GM21786 (cell line): ENCODE results near the gene TACR1.

Source experiments
- ATAC-seq: cut with Tn5 transposase; IDR thresholded peaks from one replicate; pipeline ENCODE4 v1.9.1; 2021; ENCODE audit not compliant: unreplicated experiment

Gene TACR1

GRCh38 chr2:75023666-75024455 lies 175.5 kb downstream of the TACR1 start:
- no peak for ATAC-seq

GRCh38 chr2:75022516-75022915 lies 176.8 kb downstream of the TACR1 start:
- no peak for ATAC-seq

GRCh38 chr2:75021672-75022071 lies 177.6 kb downstream of the TACR1 start:
- no peak for ATAC-seq

- no peak for ATAC-seq
Observed at GRCh38 chr2:75020476-75020875, 178.8 kb downstream of the TACR1 start.

- no peak for ATAC-seq
Observed at GRCh38 chr2:75019790-75020189, 179.5 kb downstream of the TACR1 start.

- ATAC-seq: no peak
Observed at GRCh38 chr2:75018162-75018561, 181.2 kb downstream of the TACR1 start.

- no peak for ATAC-seq
Observed at GRCh38 chr2:75012080-75012479, 187.2 kb downstream of the TACR1 start.

- ATAC-seq: no peak
Observed at GRCh38 chr2:75010571-75010970, 188.7 kb downstream of the TACR1 start.

GRCh38 chr2:75007819-75008218 lies 191.5 kb downstream of the TACR1 start:
- no peak for ATAC-seq

GRCh38 chr2:75007061-75007460 lies 192.3 kb downstream of the TACR1 start:
- no peak for ATAC-seq

- ATAC-seq: no peak
Observed at GRCh38 chr2:75006041-75006440, 193.3 kb downstream of the TACR1 start.

- no peak for ATAC-seq
Observed at GRCh38 chr2:75003773-75004172, 195.5 kb downstream of the TACR1 start.

GRCh38 chr2:75003276-75003675 lies 196.0 kb downstream of the TACR1 start:
- ATAC-seq: no peak

- no peak for ATAC-seq
Observed at GRCh38 chr2:75002007-75002406, 197.3 kb downstream of the TACR1 start.

- ATAC-seq: no peak
Observed at GRCh38 chr2:74999468-74999867, 199.9 kb downstream of the TACR1 start.
